RWPE2 (cell line): ENCODE measurements around the gene TFR2.

Source experiments
- ATAC-seq: fragments of 200-7000 bp; cut with Tn5 transposase; 3 replicates; pipeline ENCODE4 v1.9.1; 2021; ENCODE audit warnings: low read depth
- DNase-seq: peaks from one replicate; pipeline ENCODE4 v3.0.0-alpha.2; 2020; ENCODE audit warnings: low spot score
- H3K27ac ChIP-seq: fragments of 450-650 bp; 2 replicates; pipeline ENCODE4 v1.5.1; 2017; ENCODE audit warnings: mild to moderate bottlenecking; ENCODE audit not compliant: poor library complexity, severe bottlenecking
- H3K27me3 ChIP-seq: fragments of 250-450 bp; sonication (Bioruptor Pico); 2 replicates; pipeline ENCODE4 v1.5.1; 2021; ENCODE audit warnings: mild to moderate bottlenecking, moderate library complexity; ENCODE audit not compliant: insufficient read depth, poor library complexity, severe bottlenecking
- H3K36me3 ChIP-seq: fragments of 250-450 bp; sonication (Bioruptor Pico); 2 replicates; pipeline ENCODE4 v1.5.1; 2020; ENCODE audit warnings: low read depth, mild to moderate bottlenecking, moderate library complexity
- H3K4me1 ChIP-seq: fragments of 250-450 bp; sonication (Bioruptor Pico); 2 replicates; pipeline ENCODE4 v1.5.1; 2021; ENCODE audit warnings: mild to moderate bottlenecking, moderate library complexity; ENCODE audit not compliant: insufficient read depth, poor library complexity, severe bottlenecking
- H3K4me3 ChIP-seq: fragments of 250-450 bp; sonication (Bioruptor Pico); 2 replicates; pipeline ENCODE4 v1.5.1; 2021; ENCODE audit warnings: mild to moderate bottlenecking, moderate library complexity; ENCODE audit not compliant: severe bottlenecking
- H3K9me3 ChIP-seq: fragments of 250-450 bp; sonication (Bioruptor Pico); 2 replicates; pipeline ENCODE4 v1.5.1; 2021; ENCODE audit warnings: mild to moderate bottlenecking, moderate library complexity; ENCODE audit not compliant: severe bottlenecking
- TF ChIP-seq, protein P1 (sequence below): fragments of 450-650 bp; IDR thresholded peaks from one replicate; pipeline ENCODE4 v1.5.1; 2017; ENCODE audit warnings: mild to moderate bottlenecking, moderate library complexity; ENCODE audit not compliant: poor library complexity, severe bottlenecking

Gene TFR2

DNA sequence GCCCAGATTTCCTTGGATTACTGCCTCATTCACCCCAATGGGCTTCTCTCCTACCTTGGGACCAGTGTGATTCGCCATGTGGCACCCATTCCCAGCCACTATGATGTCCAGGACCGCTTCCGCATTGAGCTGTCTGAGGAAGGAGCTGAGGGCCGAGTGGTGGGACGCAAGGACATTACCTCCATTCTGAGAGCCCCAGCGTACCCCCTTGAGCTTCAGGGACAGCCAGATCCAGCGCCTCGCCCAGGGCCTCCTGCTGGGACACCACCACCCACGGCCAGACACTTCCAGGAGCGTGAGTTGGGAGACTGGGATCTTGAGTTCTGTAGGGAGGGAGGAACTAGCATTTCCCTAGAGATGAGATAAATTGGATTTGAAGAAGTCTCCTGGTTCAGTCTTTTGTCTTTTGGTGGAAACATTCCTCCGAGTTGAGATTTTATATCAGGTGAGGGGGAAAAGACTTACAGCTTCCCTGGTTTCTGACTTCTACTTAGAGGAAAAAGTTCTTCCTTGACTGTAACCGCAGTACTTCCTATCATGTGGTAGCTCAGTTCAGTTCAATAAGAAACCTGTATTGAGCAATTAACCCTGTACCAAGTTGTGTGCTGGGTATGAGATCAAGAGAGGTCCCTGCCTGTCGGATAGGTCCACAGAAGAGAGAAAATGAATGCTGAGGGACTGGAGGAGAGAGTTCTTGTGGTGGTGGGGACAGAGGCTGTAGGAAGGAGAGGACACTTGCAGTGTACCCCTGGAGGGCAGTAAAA is 27.8 kb downstream of the TFR2 start:
- Histone ChIP-seq H3K4me1 (no peaks in the 10 kb centered on the region), H3K27me3 (no peaks in the 10 kb centered on the region), H3K27ac (no peak overlapping the region), H3K36me3 (no peaks in the 10 kb centered on the region), H3K9me3 (no peaks in the 10 kb centered on the region), H3K4me3 (no peak overlapping the region)
- ATAC-seq (no peak), DNase-seq (no peak)
- TF ChIP-seq, protein P1, sequence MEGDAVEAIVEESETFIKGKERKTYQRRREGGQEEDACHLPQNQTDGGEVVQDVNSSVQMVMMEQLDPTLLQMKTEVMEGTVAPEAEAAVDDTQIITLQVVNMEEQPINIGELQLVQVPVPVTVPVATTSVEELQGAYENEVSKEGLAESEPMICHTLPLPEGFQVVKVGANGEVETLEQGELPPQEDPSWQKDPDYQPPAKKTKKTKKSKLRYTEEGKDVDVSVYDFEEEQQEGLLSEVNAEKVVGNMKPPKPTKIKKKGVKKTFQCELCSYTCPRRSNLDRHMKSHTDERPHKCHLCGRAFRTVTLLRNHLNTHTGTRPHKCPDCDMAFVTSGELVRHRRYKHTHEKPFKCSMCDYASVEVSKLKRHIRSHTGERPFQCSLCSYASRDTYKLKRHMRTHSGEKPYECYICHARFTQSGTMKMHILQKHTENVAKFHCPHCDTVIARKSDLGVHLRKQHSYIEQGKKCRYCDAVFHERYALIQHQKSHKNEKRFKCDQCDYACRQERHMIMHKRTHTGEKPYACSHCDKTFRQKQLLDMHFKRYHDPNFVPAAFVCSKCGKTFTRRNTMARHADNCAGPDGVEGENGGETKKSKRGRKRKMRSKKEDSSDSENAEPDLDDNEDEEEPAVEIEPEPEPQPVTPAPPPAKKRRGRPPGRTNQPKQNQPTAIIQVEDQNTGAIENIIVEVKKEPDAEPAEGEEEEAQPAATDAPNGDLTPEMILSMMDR, result no peak

DNA sequence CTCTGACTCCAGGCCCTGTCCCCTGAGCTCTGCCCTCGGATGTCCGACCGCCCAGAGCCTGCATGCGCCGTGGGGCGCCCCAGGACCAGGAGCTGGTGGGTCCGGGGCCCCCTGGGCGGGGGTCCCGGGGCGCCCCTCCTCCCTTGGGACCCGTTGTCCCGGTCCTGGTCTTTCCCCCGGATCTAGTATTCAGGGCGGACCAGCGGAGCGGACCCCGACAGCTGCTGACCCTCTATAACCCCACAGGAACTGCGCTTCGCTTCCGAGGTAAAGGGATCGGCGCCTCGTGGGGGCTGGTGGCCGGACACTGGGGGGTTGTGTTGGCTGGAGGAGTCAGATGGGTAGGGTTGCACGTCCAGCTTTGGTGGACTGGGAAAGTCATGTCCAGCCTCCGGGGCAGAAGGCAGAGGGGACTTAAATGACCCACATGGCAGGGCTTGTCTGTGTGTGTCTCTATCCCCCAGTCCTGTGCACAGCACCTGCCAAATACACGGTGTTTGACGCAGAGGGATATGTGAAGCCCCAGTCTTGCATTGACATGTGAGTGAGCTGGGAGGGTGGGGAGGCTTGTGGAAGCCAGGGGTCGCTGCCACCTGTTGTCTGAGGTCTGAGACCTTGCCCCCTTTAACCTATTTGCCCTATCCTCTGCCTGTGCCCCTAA is 28.5 kb downstream of the TFR2 start:
- H3K4me3 ChIP-seq, result peak overlapping the region; percentile 72
- H3K27me3 ChIP-seq, result no peaks in the 10 kb centered on the region
- ATAC-seq, result peak; percentile 4; the same call in 2 of the 3 replicates
- H3K36me3 ChIP-seq, result no peaks in the 10 kb centered on the region
- no peaks in the 10 kb centered on the region for H3K9me3 ChIP-seq
- peak overlapping the region; percentile 44 for H3K27ac ChIP-seq
- TF ChIP-seq, protein P1, result peak; percentile 10
- DNase-seq, result no peak
- H3K4me1 ChIP-seq, result no peaks in the 10 kb centered on the region

DNA sequence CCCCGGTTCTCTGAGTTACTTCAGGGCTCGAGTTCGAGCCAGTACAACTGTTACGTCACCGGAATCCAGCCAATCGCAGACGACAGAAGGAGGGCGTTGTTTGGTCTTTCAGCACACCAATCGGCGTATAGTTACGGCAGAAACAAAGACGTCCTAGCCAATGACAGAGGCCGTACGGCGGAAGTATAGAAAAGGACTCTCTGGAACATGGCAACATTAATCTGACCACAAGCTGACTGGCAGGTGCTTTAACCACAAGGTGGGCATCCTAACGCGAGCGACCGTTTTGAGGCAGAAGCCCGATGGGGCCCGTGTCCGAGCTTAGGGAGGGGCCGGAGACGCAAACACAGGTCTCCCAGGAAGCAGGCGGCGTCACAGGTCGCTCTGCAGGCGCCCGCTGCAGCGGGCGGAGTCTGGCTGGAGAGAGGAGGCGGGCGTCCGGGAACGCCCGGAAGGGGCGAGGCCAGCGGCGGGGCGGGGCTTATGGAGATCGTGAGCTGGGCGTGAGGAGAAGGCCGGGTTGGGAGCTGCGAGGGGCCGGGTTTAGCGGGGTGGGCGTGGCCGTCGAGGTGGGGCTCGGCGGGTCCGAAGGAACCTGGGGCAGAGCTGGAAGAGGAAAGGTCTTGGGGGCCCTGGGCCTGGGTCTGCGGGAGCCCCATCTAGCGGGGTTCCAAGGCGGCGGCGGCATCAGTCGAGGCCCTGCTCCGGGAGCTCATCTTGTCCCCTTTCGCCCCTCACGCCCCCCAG is 29.2 kb downstream of the TFR2 start, which contains the start of gene MOSPD3:
Gene MOSPD3, plus strand, starts transcription at position 558 of the 747 bp plus-strand sequence. CDS start 252 bp downstream, outside the sequence.
- DNase-seq (peak; percentile 96), ATAC-seq (peak; percentile 94)
- H3K36me3 ChIP-seq, result no peaks in the 10 kb centered on the region
- TF ChIP-seq, protein P1, result no peak
- H3K9me3 ChIP-seq, result no peaks in the 10 kb centered on the region
- H3K4me3 ChIP-seq, result peak within 1 kb of the TSS; percentile 72
- peak within 1 kb of the TSS; percentile 44 for H3K27ac ChIP-seq
- H3K4me1 ChIP-seq, result no peaks in the 10 kb centered on the region
- no peaks in the 10 kb centered on the region for H3K27me3 ChIP-seq

DNA sequence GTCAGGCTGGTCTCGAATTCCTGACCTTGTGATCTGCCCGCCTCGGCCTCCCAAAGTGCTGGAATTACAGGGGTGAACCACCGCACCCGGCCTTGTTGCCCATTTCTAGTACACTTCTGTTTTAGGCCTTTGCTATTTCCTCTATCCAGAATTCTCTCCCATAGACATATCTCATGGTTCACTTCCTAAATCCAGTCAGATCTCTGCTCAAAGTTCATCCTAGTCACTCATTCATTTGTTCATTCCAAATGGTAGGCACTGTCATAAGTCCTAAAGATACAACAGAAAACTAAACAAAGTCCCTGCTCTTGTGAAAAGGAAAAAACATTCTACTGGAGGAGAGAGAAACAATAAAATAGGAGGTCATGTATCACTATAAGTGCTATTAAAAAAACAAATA is 31.4 kb downstream of the TFR2 start:
- no peak for ATAC-seq
- no peaks in the 10 kb centered on the region for H3K4me1 ChIP-seq
- TF ChIP-seq, protein P1, result no peak
- no peaks in the 10 kb centered on the region for H3K27me3 ChIP-seq
- H3K9me3 ChIP-seq, result no peaks in the 10 kb centered on the region
- H3K4me3 ChIP-seq, result no peak overlapping the region
- no peak overlapping the region for H3K27ac ChIP-seq
- H3K36me3 ChIP-seq, result no peaks in the 10 kb centered on the region
- no peak for DNase-seq
